ENCODE results near the gene PZP. TPM values are rescaled to one million over a fixed set of nuclear protein-coding genes. Genes with fewer than 3 reads are reported as not detected.
"Not testable (repeated sequence)": the region's sequence is repeated elsewhere in the genome, so short reads cannot be mapped to it uniquely, and the experiment has no call there.

The PZP gene
- polyA plus RNA-seq, 1 donor (not counting 4 experiments of a cell fraction or from before 2014, with no cell fraction given), result not detected

DNA sequence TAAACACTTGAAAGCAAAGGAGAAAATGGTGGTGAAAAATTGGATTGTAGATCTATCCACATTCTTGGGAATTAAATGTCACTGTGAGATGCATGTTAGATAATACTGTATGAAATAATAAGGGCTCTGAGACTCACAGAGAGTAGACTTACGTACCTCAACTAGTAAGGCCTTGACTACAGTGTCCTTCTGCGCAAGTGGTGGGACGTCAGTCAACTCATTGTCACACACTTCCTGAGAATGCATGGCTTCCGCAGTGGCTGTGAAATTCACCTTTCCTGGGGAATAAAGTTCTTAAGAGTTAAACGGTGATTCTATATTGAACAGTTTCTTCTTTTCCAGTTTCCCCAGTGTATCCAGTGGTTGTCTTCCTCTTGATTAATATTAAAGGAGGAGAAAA is 32.6 kb upstream of the PZP start:
- FAIRE-seq (no peak), DNase-seq (ENCODE audit: low read depth, low spot score) (no peak)
- Histone ChIP-seq H3K9ac (ENCODE audit: control insufficient read depth, extremely low read depth, insufficient read depth, low read length) (no peak overlapping the region), H3K27ac (ENCODE audit: control insufficient read depth, insufficient read depth, low read length) (no peak overlapping the region), H4K20me1 (ENCODE audit: control insufficient read depth, extremely low read depth, insufficient read depth, low read length) (no peaks in the 10 kb centered on the region), H3K9me1 (ENCODE audit: control insufficient read depth, extremely low read depth, insufficient read depth, low read length) (no peaks in the 10 kb centered on the region), H3K36me3 (ENCODE audit: control insufficient read depth in 2 of 2, extremely low read depth in 1 of 2, insufficient read depth in 2 of 2, low read length in 2 of 2) (no peaks in the 10 kb centered on the region), H3K27me3 (ENCODE audit: control insufficient read depth, extremely low read depth, insufficient read depth, low read length) (no peaks in the 10 kb centered on the region), H2AFZ (ENCODE audit: control insufficient read depth, low read length) (no peak overlapping the region), H3K4me3 (ENCODE audit: control insufficient read depth in 2 of 3, extremely low read depth in 1 of 3, insufficient read depth in 2 of 3, low read depth in 1 of 3, low read length in 3 of 3) (no peak overlapping the region), H3K4me1 (ENCODE audit: control insufficient read depth, extremely low read depth, insufficient read depth, low read length) (no peaks in the 10 kb centered on the region), H3K4me2 (ENCODE audit: control insufficient read depth, extremely low read depth, insufficient read depth, low read depth, low read length) (peak overlapping the region; percentile 61), H3K9me3 (ENCODE audit: control insufficient read depth, low read depth, low read length) (no peaks in the 10 kb centered on the region), H3K79me2 (ENCODE audit: control insufficient read depth, insufficient read depth, low read length) (no peaks in the 10 kb centered on the region)
- dilution Hi-C loops (cut with MboI; ENCODE audit: extremely low pct_ligation_motif_present, low sequenced_read_pairs), result no loop called here
- TF ChIP-seq, protein P1, sequence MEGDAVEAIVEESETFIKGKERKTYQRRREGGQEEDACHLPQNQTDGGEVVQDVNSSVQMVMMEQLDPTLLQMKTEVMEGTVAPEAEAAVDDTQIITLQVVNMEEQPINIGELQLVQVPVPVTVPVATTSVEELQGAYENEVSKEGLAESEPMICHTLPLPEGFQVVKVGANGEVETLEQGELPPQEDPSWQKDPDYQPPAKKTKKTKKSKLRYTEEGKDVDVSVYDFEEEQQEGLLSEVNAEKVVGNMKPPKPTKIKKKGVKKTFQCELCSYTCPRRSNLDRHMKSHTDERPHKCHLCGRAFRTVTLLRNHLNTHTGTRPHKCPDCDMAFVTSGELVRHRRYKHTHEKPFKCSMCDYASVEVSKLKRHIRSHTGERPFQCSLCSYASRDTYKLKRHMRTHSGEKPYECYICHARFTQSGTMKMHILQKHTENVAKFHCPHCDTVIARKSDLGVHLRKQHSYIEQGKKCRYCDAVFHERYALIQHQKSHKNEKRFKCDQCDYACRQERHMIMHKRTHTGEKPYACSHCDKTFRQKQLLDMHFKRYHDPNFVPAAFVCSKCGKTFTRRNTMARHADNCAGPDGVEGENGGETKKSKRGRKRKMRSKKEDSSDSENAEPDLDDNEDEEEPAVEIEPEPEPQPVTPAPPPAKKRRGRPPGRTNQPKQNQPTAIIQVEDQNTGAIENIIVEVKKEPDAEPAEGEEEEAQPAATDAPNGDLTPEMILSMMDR (optimal IDR thresholded peaks at IDR 0.05 in 1 of 3, IDR thresholded peaks at IDR 0.05 in 1 of 3, conservative IDR thresholded peaks at IDR 0.05 in 1 of 3; ENCODE audit: extremely low read depth in 1 of 3, insufficient read depth in 2 of 3, low read length in 3 of 3), result no peak
- no peak for TF ChIP-seq EZH2 (IDR thresholded peaks at IDR 0.05; ENCODE audit: low read length)

DNA sequence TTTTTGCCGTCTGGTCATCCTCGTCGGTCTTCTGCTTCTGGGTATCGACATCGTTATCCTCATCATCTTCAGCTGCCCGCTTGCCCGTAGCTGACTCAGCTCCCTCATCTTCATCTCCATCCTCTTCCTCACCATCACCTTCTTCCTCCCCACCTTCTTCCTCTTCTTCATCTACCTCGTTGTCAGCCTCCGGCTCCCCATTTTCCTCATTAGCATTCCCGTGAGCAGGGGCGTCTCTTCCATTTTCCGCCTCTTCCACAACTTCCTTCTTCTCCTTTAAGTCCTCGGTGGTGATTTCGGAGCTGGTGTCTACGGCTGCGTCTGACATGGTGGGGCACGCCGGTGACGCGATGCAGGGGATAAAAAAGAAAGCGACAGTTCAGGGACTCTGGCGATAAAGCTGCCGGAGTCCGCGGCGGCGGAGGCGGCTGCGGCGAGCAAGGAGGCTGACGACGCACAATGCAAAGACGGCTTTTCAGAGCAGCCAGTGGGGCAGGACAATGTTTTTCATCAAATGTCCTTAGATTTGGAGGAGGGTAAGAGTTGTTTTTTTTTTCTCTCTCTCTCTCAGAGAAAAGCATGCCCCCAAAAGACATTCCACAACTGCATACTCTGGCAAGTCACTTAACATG is 31.9 kb upstream of the PZP start:
- H3K9me3 ChIP-seq (ENCODE audit: control insufficient read depth, low read depth, low read length); H3K27me3 ChIP-seq (ENCODE audit: control insufficient read depth, extremely low read depth, insufficient read depth, low read length); H3K36me3 ChIP-seq (ENCODE audit: control insufficient read depth in 2 of 2, extremely low read depth in 1 of 2, insufficient read depth in 2 of 2, low read length in 2 of 2); H3K9me1 ChIP-seq (ENCODE audit: control insufficient read depth, extremely low read depth, insufficient read depth, low read length); H3K4me1 ChIP-seq (ENCODE audit: control insufficient read depth, extremely low read depth, insufficient read depth, low read length); DNase-seq (ENCODE audit: low read depth, low spot score); FAIRE-seq; H4K20me1 ChIP-seq (ENCODE audit: control insufficient read depth, extremely low read depth, insufficient read depth, low read length); dilution Hi-C loops (cut with MboI; ENCODE audit: extremely low pct_ligation_motif_present, low sequenced_read_pairs); H3K27ac ChIP-seq (ENCODE audit: control insufficient read depth, insufficient read depth, low read length); H3K79me2 ChIP-seq (ENCODE audit: control insufficient read depth, insufficient read depth, low read length): not testable (repeated sequence)
- peak overlapping the region in 2 of 3 experiments; percentile 27 to 45 for H3K4me3 ChIP-seq (ENCODE audit: control insufficient read depth in 2 of 3, extremely low read depth in 1 of 3, insufficient read depth in 2 of 3, low read depth in 1 of 3, low read length in 3 of 3)
- H3K4me2 ChIP-seq (ENCODE audit: control insufficient read depth, extremely low read depth, insufficient read depth, low read depth, low read length), result peak overlapping the region; percentile 61
- H2AFZ ChIP-seq (ENCODE audit: control insufficient read depth, low read length), result peak overlapping the region; percentile 47
- H3K9ac ChIP-seq (ENCODE audit: control insufficient read depth, extremely low read depth, insufficient read depth, low read length), result peak overlapping the region; percentile 20

DNA sequence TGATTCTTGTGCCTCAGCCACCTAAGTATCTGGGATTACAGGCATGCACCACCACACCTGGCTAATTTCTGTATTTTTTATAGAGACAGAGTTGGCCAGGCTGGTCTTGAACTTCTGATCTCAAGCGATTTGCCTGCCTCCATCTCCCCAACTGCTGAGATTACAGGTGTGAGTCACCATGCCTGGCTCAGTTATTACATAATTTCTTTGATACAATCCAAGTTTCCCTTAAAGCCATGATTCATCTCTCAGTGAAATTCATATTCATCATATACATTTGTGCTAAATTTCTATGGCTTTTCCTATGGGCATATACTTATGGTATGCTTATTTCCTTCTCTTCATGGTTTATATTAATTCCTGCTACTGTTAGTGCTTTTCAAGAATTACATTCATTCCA is 29.1 kb upstream of the PZP start:
- Histone ChIP-seq H3K4me1 (ENCODE audit: control insufficient read depth, extremely low read depth, insufficient read depth, low read length) (no peaks in the 10 kb centered on the region), H3K27me3 (ENCODE audit: control insufficient read depth, extremely low read depth, insufficient read depth, low read length) (peaks cover 3% of the 10 kb centered on the region), H3K9me1 (ENCODE audit: control insufficient read depth, extremely low read depth, insufficient read depth, low read length) (no peaks in the 10 kb centered on the region), H4K20me1 (ENCODE audit: control insufficient read depth, extremely low read depth, insufficient read depth, low read length) (no peaks in the 10 kb centered on the region), H2AFZ (ENCODE audit: control insufficient read depth, low read length) (no peak overlapping the region), H3K9ac (ENCODE audit: control insufficient read depth, extremely low read depth, insufficient read depth, low read length) (no peak overlapping the region), H3K27ac (ENCODE audit: control insufficient read depth, insufficient read depth, low read length) (no peak overlapping the region), H3K9me3 (ENCODE audit: control insufficient read depth, low read depth, low read length) (no peaks in the 10 kb centered on the region), H3K4me3 (ENCODE audit: control insufficient read depth in 2 of 3, extremely low read depth in 1 of 3, insufficient read depth in 2 of 3, low read depth in 1 of 3, low read length in 3 of 3) (no peak overlapping the region), H3K79me2 (ENCODE audit: control insufficient read depth, insufficient read depth, low read length) (no peaks in the 10 kb centered on the region), H3K36me3 (ENCODE audit: control insufficient read depth in 2 of 2, extremely low read depth in 1 of 2, insufficient read depth in 2 of 2, low read length in 2 of 2) (no peaks in the 10 kb centered on the region), H3K4me2 (ENCODE audit: control insufficient read depth, extremely low read depth, insufficient read depth, low read depth, low read length) (no peak overlapping the region)
- FAIRE-seq, result peak; percentile 34
- dilution Hi-C loops (cut with MboI; ENCODE audit: extremely low pct_ligation_motif_present, low sequenced_read_pairs), result no loop called here
- no peak for TF ChIP-seq EZH2 (IDR thresholded peaks at IDR 0.05; ENCODE audit: low read length)
- TF ChIP-seq, protein P1 (optimal IDR thresholded peaks at IDR 0.05 in 1 of 3, IDR thresholded peaks at IDR 0.05 in 1 of 3, conservative IDR thresholded peaks at IDR 0.05 in 1 of 3; ENCODE audit: extremely low read depth in 1 of 3, insufficient read depth in 2 of 3, low read length in 3 of 3), result no peak
- DNase-seq (ENCODE audit: low read depth, low spot score), result no peak
